HTERT RPE-1 (cell line): Measurements from ENCODE around the gene CLK4.

ENCODE experiments used
- in situ Hi-C: fragments of 300-500 bp; cut with MboI; formaldehyde crosslinking; loops from 4 replicates; pipeline ENCODE4 v1.14.3; 2020; ENCODE audit warnings: low sequenced_read_pairs

CLK4 gene

GRCh38 chr5:178554311-178554710 lies 72.5 kb downstream of the CLK4 start:
- in situ Hi-C loops, result no loop called here

DNA sequence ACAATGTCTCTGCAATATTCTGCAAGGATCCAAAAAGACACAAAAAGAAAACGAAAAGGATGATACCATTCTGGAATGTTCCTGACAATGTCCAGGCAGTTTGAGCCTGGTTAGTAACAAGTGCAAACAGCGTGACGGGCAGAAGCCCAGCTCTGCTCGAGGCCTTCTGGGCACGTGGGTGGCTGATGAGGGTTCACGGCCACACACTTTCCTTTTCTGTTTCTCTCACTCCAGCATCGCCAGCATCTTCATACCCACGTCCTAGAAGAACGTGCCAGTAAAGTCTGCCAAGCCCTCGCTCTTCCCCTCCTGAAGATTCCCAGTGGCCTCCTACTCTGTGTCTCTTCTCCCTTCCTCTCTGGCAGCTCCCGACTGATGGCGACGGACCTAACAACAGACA lies 73.3 kb downstream of the CLK4 start:
- in situ Hi-C loops, result no loop called here
